OCI-LY1 (cell line): ENCODE measurements around the gene WDR74.
"Not testable (repeated sequence)": the region's sequence is repeated elsewhere in the genome, so short reads cannot be mapped to it uniquely, and the experiment has no call there.

ENCODE experiments used
- H2AFZ ChIP-seq: fragments of 200-600 bp; sonication (generic), shearing (Covaris generic); 2 replicates; pipeline ENCODE4 v1.6.0; 2014; ENCODE audit warnings: antibody characterized with exemption, mild to moderate bottlenecking, low read length
- H3F3A ChIP-seq: fragments of 200-600 bp; sonication (generic), shearing (Covaris generic); 2 replicates; pipeline ENCODE4 v1.6.0; 2014; ENCODE audit warnings: mild to moderate bottlenecking, antibody characterized with exemption, low read length, moderate library complexity; ENCODE audit not compliant: insufficient read depth
- H3K27ac ChIP-seq: fragments of 200-600 bp; sonication (generic); 2 replicates; pipeline ENCODE4 v1.5.1; 2014; ENCODE audit warnings: low read length, mixed run types, mild to moderate bottlenecking, low read depth; ENCODE audit not compliant: poor library complexity, severe bottlenecking
- H3K27me3 ChIP-seq: fragments of 200-600 bp; sonication (generic); 2 replicates; pipeline ENCODE4 v1.6.0; 2014; ENCODE audit warnings: antibody characterized with exemption, mild to moderate bottlenecking, low read length, moderate library complexity; ENCODE audit not compliant: insufficient read depth
- H3K36me3 ChIP-seq: fragments of 200-600 bp; sonication (generic); 2 replicates; pipeline ENCODE4 v1.6.1; 2014; ENCODE audit warnings: mild to moderate bottlenecking, antibody characterized with exemption, low read length, moderate library complexity, mixed read lengths; ENCODE audit not compliant: insufficient read depth
- H3K4me1 ChIP-seq: fragments of 200-600 bp; sonication (generic); 2 replicates; pipeline ENCODE4 v1.5.1; 2014; ENCODE audit warnings: mild to moderate bottlenecking, low read length, moderate library complexity; ENCODE audit not compliant: insufficient read depth, severe bottlenecking
- H3K4me2 ChIP-seq: fragments of 200-600 bp; sonication (generic), shearing (Covaris generic); 2 replicates; pipeline ENCODE4 v1.6.1; 2014; ENCODE audit warnings: low read length
- H3K4me3 ChIP-seq: fragments of 200-600 bp; sonication (generic); 2 replicates; pipeline ENCODE4 v1.5.1; 2014; ENCODE audit warnings: low read length, low read depth, mild to moderate bottlenecking, mixed read lengths; ENCODE audit not compliant: poor library complexity, severe bottlenecking
- H3K79me2 ChIP-seq: fragments of 200-600 bp; shearing (Covaris generic); 2 replicates; pipeline ENCODE4 v1.6.1; 2016; ENCODE audit warnings: mixed run types, low read length, mixed read lengths; ENCODE audit not compliant: insufficient read depth
- H3K9ac ChIP-seq: fragments of 200-600 bp; sonication (generic), shearing (Covaris generic); 2 replicates; pipeline ENCODE4 v1.6.1; 2014; ENCODE audit warnings: mild to moderate bottlenecking, low read length, mixed read lengths
- H3K9me2 ChIP-seq: fragments of 200-600 bp; sonication (generic), shearing (Covaris generic); 2 replicates; pipeline ENCODE4 v1.6.1; 2014; ENCODE audit warnings: low read depth, mild to moderate bottlenecking, low read length, mixed read lengths
- H3K9me3 ChIP-seq: fragments of 200-600 bp; shearing (Covaris generic); 2 replicates; pipeline ENCODE4 v1.6.1; 2014; ENCODE audit warnings: low read length, mixed read lengths
- H4K20me1 ChIP-seq: fragments of 200-600 bp; sonication (generic), shearing (Covaris generic); 2 replicates; pipeline ENCODE4 v1.6.0; 2016; ENCODE audit warnings: mild to moderate bottlenecking, low read length; ENCODE audit not compliant: insufficient read depth
- CTCF ChIP-seq: fragments of 200-600 bp; sonication (generic), shearing (Covaris generic); IDR thresholded peaks from 2 replicates; pipeline ENCODE4 v1.5.1; 2017; ENCODE audit warnings: mild to moderate bottlenecking, antibody characterized with exemption, low read length, moderate library complexity, mixed read lengths
- EZH2 ChIP-seq: fragments of 200-600 bp; sonication (generic), shearing (Covaris generic); IDR thresholded peaks from 2 replicates; pipeline ENCODE4 v1.8.0; 2017; ENCODE audit warnings: borderline replicate concordance, mixed run types, mild to moderate bottlenecking, antibody characterized with exemption, low read length, moderate library complexity, mixed read lengths

WDR74 gene

GRCh38 chr11:62841361-62842170 lies 2.2 kb upstream of the WDR74 start:
- Histone ChIP-seq H3K36me3 (peaks cover 12% of the 10 kb centered on the region), H3K9me2 (no peaks in the 10 kb centered on the region), H3K4me1 (peaks cover 38% of the 10 kb centered on the region), H3K9me3 (no peaks in the 10 kb centered on the region), H3K9ac (peak overlapping the region; percentile 71), H3K79me2 (peaks cover 18% of the 10 kb centered on the region), H2AFZ (no peak overlapping the region), H3K27me3 (no peaks in the 10 kb centered on the region), H3K4me2 (peak overlapping the region; percentile 76), H4K20me1 (no peaks in the 10 kb centered on the region), H3K27ac (peak overlapping the region; percentile 95), H3F3A (no peaks in the 10 kb centered on the region), H3K4me3 (peak overlapping the region; percentile 81)
- TF ChIP-seq CTCF (no peak), EZH2 (no peak)

GRCh38 chr11:62840721-62841360 lies 1.5 kb upstream of the WDR74 start:
- not testable (repeated sequence) for H3K9me2 ChIP-seq, H3F3A ChIP-seq, H3K27me3 ChIP-seq, H2AFZ ChIP-seq, H4K20me1 ChIP-seq, H3K9me3 ChIP-seq
- peaks cover 38% of the 10 kb centered on the region for H3K4me1 ChIP-seq
- peak overlapping the region; percentile 76 for H3K4me2 ChIP-seq
- peak overlapping the region; percentile 81 for H3K4me3 ChIP-seq
- H3K27ac ChIP-seq, result peak overlapping the region; percentile 95
- peaks cover 20% of the 10 kb centered on the region for H3K36me3 ChIP-seq
- peak overlapping the region; percentile 86 for H3K9ac ChIP-seq
- H3K79me2 ChIP-seq, result peaks cover 18% of the 10 kb centered on the region

- Histone ChIP-seq H3K36me3 (peaks cover 44% of the 10 kb centered on the region), H3K9me3 (no peaks in the 10 kb centered on the region), H4K20me1 (no peaks in the 10 kb centered on the region)
These were observed 4.1 kb downstream of the WDR74 start for GRCh38 chr11:62835336-62835735.

More at GRCh38 chr11:62835336-62835735, 4.1 kb downstream of the WDR74 start:
- H3K27ac ChIP-seq, result no peak overlapping the region
- no peak for TF ChIP-seq CTCF
- TF ChIP-seq EZH2, result no peak
- H3K9ac ChIP-seq, result no peak overlapping the region
- H2AFZ ChIP-seq, result no peak overlapping the region
- no peaks in the 10 kb centered on the region for H3K9me2 ChIP-seq
- no peaks in the 10 kb centered on the region for H3K27me3 ChIP-seq
- H3K4me2 ChIP-seq, result no peak overlapping the region
- H3K79me2 ChIP-seq, result peaks cover 25% of the 10 kb centered on the region
- H3F3A ChIP-seq, result no peaks in the 10 kb centered on the region
- H3K4me3 ChIP-seq, result no peak overlapping the region
- H3K4me1 ChIP-seq, result peaks cover 34% of the 10 kb centered on the region
